H9 (cell line): ENCODE measurements around the gene CUBN. TPM values are rescaled to one million over a fixed set of nuclear protein-coding genes. Genes with fewer than 3 reads are reported as not detected.

Experiments
- DNase-seq: peaks from one replicate; pipeline ENCODE4 v3.0.0-alpha.2; 2017
- H2AFZ ChIP-seq: one replicate; pipeline ENCODE4 v1.6.1; 2013; ENCODE audit warnings: mild to moderate bottlenecking, low read length, control low read depth, moderate library complexity
- H2AK5ac ChIP-seq: 2 replicates; pipeline ENCODE4 v1.6.1; 2013; ENCODE audit warnings: low read length, control low read depth, mixed read lengths; ENCODE audit not compliant: insufficient read length
- H2BK120ac ChIP-seq: one replicate; pipeline ENCODE4 v1.6.1; 2013; ENCODE audit warnings: low read depth, mild to moderate bottlenecking, low read length, control low read depth, inconsistent platforms; ENCODE audit not compliant: poor library complexity, severe bottlenecking
- H2BK12ac ChIP-seq: 2 replicates; pipeline ENCODE4 v1.6.1; 2013; ENCODE audit warnings: low read length, control low read depth, mixed read lengths, low read depth; ENCODE audit not compliant: insufficient read length
- H2BK15ac ChIP-seq: 2 replicates; pipeline ENCODE4 v1.6.1; 2013; ENCODE audit warnings: low read depth, low read length, control low read depth
- H2BK20ac ChIP-seq: one replicate; pipeline ENCODE4 v1.6.1; 2013; ENCODE audit warnings: low read depth, mild to moderate bottlenecking, low read length, control low read depth, inconsistent platforms; ENCODE audit not compliant: poor library complexity, severe bottlenecking
- H2BK5ac ChIP-seq: 2 replicates; pipeline ENCODE4 v1.6.1; 2013; ENCODE audit warnings: low read length, control low read depth, mixed read lengths; ENCODE audit not compliant: insufficient read length
- H3K14ac ChIP-seq: 2 replicates; pipeline ENCODE4 v1.6.1; 2013; ENCODE audit warnings: low read length, control low read depth; ENCODE audit not compliant: insufficient read depth
- H3K18ac ChIP-seq: 2 replicates; pipeline ENCODE4 v1.6.1; 2013; ENCODE audit warnings: low read depth, mild to moderate bottlenecking, mixed read lengths, low read length, control low read depth; ENCODE audit not compliant: insufficient read length
- H3K23ac ChIP-seq: 2 replicates; pipeline ENCODE4 v1.6.1; 2013; ENCODE audit warnings: low read length, control low read depth, mixed read lengths, low read depth; ENCODE audit not compliant: insufficient read length
- H3K23me2 ChIP-seq: 2 replicates; pipeline ENCODE4 v1.6.1; 2013; ENCODE audit warnings: low read depth, mild to moderate bottlenecking, mixed read lengths, low read length, control low read depth; ENCODE audit not compliant: insufficient read length, poor library complexity, severe bottlenecking
- H3K27ac ChIP-seq: 2 replicates; pipeline ENCODE4 v1.5.1; 2013; ENCODE audit warnings: low read length, control low read depth, mixed read lengths, low read depth; ENCODE audit not compliant: insufficient read length
- H3K27me3 ChIP-seq: 2 replicates; pipeline ENCODE4 v1.6.1; 2013; ENCODE audit warnings: low read length, control low read depth, inconsistent platforms; ENCODE audit not compliant: insufficient read depth
- H3K4ac ChIP-seq: 2 replicates; pipeline ENCODE4 v1.6.1; 2013; ENCODE audit warnings: low read depth, mild to moderate bottlenecking, control low read depth, inconsistent platforms, low read length, moderate library complexity
- H3K4me1 ChIP-seq: 2 replicates; pipeline ENCODE4 v1.6.1; 2013; ENCODE audit warnings: low read length, control low read depth, inconsistent platforms; ENCODE audit not compliant: insufficient read depth
- H3K4me2 ChIP-seq: 2 replicates; pipeline ENCODE4 v1.6.1; 2013; ENCODE audit warnings: low read length, control low read depth, mixed read lengths; ENCODE audit not compliant: insufficient read length, insufficient read depth
- H3K56ac ChIP-seq: 2 replicates; pipeline ENCODE4 v1.6.1; 2013; ENCODE audit warnings: low read depth, mild to moderate bottlenecking, mixed read lengths, low read length, control low read depth; ENCODE audit not compliant: insufficient read length
- H3K79me1 ChIP-seq: 2 replicates; pipeline ENCODE4 v1.6.1; 2013; ENCODE audit warnings: low read depth, mild to moderate bottlenecking, moderate library complexity, low read length, control low read depth, inconsistent platforms; ENCODE audit not compliant: insufficient read depth, poor library complexity, severe bottlenecking
- H3K79me2 ChIP-seq: 2 replicates; pipeline ENCODE4 v1.6.1; 2013; ENCODE audit warnings: low read length, control low read depth, inconsistent platforms; ENCODE audit not compliant: insufficient read depth
- H3K9ac ChIP-seq: 2 replicates; pipeline ENCODE4 v1.6.1; 2013; ENCODE audit warnings: low read length, control low read depth, mixed read lengths; ENCODE audit not compliant: insufficient read length; ENCODE audit errors: extremely low read depth
- H3K9me3 ChIP-seq: one replicate; pipeline ENCODE4 v1.6.1; 2013; ENCODE audit warnings: low read depth, low read length, inconsistent platforms; ENCODE audit not compliant: control insufficient read depth
- H3T11ph ChIP-seq: one replicate; pipeline ENCODE4 v1.6.1; 2013; ENCODE audit warnings: mild to moderate bottlenecking, low read length, control low read depth, inconsistent platforms
- H4K20me1 ChIP-seq: one replicate; pipeline ENCODE4 v1.6.1; 2013; ENCODE audit not compliant: control insufficient read depth, insufficient read length, insufficient read depth
- H4K5ac ChIP-seq: 2 replicates; pipeline ENCODE4 v1.6.1; 2013; ENCODE audit warnings: low read depth, mild to moderate bottlenecking, mixed read lengths, low read length, control low read depth; ENCODE audit not compliant: insufficient read length
- H4K8ac ChIP-seq: replicated peaks from 2 replicates; pipeline ENCODE4 v1.6.1; 2013; ENCODE audit warnings: low read length, control low read depth, mixed read lengths, low read depth; ENCODE audit not compliant: insufficient read length
- H4K91ac ChIP-seq: 2 replicates; pipeline ENCODE4 v1.6.1; 2013; ENCODE audit warnings: low read depth, mild to moderate bottlenecking, moderate library complexity, mixed read lengths, low read length, control low read depth; ENCODE audit not compliant: insufficient read length
- H3K27ac Mint-ChIP-seq, 3 experiments: 2 replicates in 2 of 3; 3 replicates in 1 of 3; pipeline ENCODE4 v1.8.0; 2020 to 2021; ENCODE audit warnings: mixed read lengths in 3 of 3, mild to moderate bottlenecking in 1 of 3, moderate library complexity in 1 of 3
- H3K27me3 Mint-ChIP-seq: 2 replicates; pipeline ENCODE4 v1.8.0; 2021; ENCODE audit warnings: low read depth, mild to moderate bottlenecking, moderate library complexity, mixed read lengths
- H3K36me3 Mint-ChIP-seq, 3 experiments: 2 replicates in 2 of 3; 3 replicates in 1 of 3; pipeline ENCODE4 v1.8.0; 2020 to 2021; ENCODE audit warnings: low read depth in 3 of 3, mixed read lengths in 3 of 3; ENCODE audit not compliant: insufficient read depth in 1 of 3
- H3K4me1 Mint-ChIP-seq, 2 experiments: 2 replicates each; pipeline ENCODE4 v1.8.0; 2020; ENCODE audit warnings: mixed read lengths in 2 of 2
- H3K4me3 Mint-ChIP-seq, 2 experiments: 2 replicates in 1 of 2; 3 replicates in 1 of 2; pipeline ENCODE4 v1.8.0; 2020 to 2021; ENCODE audit warnings: mild to moderate bottlenecking in 2 of 2, mixed read lengths in 2 of 2, moderate library complexity in 1 of 2
- H3K9me3 Mint-ChIP-seq, 2 experiments: 2 replicates in 1 of 2; 3 replicates in 1 of 2; pipeline ENCODE4 v1.8.0; 2020; ENCODE audit warnings: mild to moderate bottlenecking in 2 of 2, mixed read lengths in 2 of 2, moderate library complexity in 1 of 2
- WGBS: extraction: QIAGEN DNeasy Blood & Tissue Kit; methylation state at CpG from one replicate; pipeline ENCODE4 v1.1.7; 2013; ENCODE audit warnings: missing lambda C conversion rate, low lambda C conversion rate, mixed read lengths; ENCODE audit not compliant: insufficient read length; ENCODE audit errors: extremely low coverage; 5-methylcytosine and 5-hydroxymethylcytosine counted together
- total RNA-seq: library from RNA; stranded (reverse); gene quantifications from 2 replicates; pipeline ENCODE4 v1.2.1, GENCODE V29; 2021
- TF ChIP-seq, protein P1 (sequence below): fragments of 200-600 bp; sonication (generic); conservative IDR thresholded peaks from 3 replicates; pipeline ENCODE4 v1.8.0; 2021; ENCODE audit warnings: antibody characterized with exemption, mild to moderate bottlenecking

The CUBN gene
- total RNA-seq, 1 experiment from 2014 or later: 0.26 TPM

DNA sequence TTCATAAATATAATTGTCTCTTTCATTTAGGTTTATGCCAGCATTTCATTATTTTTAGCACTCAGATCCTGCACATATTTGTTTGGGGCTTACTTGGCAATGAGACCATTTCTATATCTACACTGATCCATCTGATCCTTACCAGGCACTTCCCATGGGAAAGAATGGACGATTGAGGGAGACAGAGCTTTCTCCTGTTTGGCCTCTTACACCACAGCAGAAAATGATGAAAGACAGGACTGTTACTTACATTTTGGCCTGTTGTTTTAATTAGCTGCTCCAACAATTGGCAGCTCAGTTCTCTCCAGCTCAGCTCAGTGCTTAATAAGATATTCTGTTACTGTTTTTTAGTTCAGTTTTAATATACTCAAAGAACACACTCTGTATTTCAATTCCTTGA, 234.8 kb downstream of the CUBN start:
- no peak overlapping the region for H2BK120ac ChIP-seq
- H4K20me1 ChIP-seq: no peaks in the 10 kb centered on the region
- H2BK20ac ChIP-seq: no peak overlapping the region
- H3K27ac ChIP-seq: no peak overlapping the region
- no peak overlapping the region for H3K9ac ChIP-seq
- DNase-seq: no peak
- no peak overlapping the region for H3K4me2 ChIP-seq
- no CpG with 5 or more reads among the region's 1 CpG for WGBS
- H3K27me3 ChIP-seq: no peaks in the 10 kb centered on the region
- H3K27ac Mint-ChIP-seq: no peak overlapping the region
- no peak overlapping the region for H4K91ac ChIP-seq
- H3K4me1 ChIP-seq: no peaks in the 10 kb centered on the region
- H3K23me2 ChIP-seq: no peaks in the 10 kb centered on the region
- no peaks in the 10 kb centered on the region for H3K79me2 ChIP-seq
- H2BK12ac ChIP-seq: no peak overlapping the region
- H3K4ac ChIP-seq: no peak overlapping the region
- no peak overlapping the region for H3T11ph ChIP-seq
- no peak overlapping the region for H3K4me3 Mint-ChIP-seq
- H2BK5ac ChIP-seq: no peak overlapping the region
- no peaks in the 10 kb centered on the region; the same call in 1 of the 2 replicates for H3K27me3 Mint-ChIP-seq
- TF ChIP-seq, protein P1, sequence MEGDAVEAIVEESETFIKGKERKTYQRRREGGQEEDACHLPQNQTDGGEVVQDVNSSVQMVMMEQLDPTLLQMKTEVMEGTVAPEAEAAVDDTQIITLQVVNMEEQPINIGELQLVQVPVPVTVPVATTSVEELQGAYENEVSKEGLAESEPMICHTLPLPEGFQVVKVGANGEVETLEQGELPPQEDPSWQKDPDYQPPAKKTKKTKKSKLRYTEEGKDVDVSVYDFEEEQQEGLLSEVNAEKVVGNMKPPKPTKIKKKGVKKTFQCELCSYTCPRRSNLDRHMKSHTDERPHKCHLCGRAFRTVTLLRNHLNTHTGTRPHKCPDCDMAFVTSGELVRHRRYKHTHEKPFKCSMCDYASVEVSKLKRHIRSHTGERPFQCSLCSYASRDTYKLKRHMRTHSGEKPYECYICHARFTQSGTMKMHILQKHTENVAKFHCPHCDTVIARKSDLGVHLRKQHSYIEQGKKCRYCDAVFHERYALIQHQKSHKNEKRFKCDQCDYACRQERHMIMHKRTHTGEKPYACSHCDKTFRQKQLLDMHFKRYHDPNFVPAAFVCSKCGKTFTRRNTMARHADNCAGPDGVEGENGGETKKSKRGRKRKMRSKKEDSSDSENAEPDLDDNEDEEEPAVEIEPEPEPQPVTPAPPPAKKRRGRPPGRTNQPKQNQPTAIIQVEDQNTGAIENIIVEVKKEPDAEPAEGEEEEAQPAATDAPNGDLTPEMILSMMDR: no peak
- H2AFZ ChIP-seq: no peak overlapping the region
- H3K79me1 ChIP-seq: no peaks in the 10 kb centered on the region
- no peaks in the 10 kb centered on the region for H3K36me3 Mint-ChIP-seq
- H3K4me1 Mint-ChIP-seq: peaks cover 23 to 25% of the 10 kb centered on the region in 2 experiments
- no peak overlapping the region for H2AK5ac ChIP-seq
- H3K56ac ChIP-seq: no peak overlapping the region
- no peaks in the 10 kb centered on the region for H3K9me3 ChIP-seq
- peaks cover 0 to 2% of the 10 kb centered on the region in 2 experiments; a peak in 1 of 5 replicates for H3K9me3 Mint-ChIP-seq
- no peak overlapping the region for H3K14ac ChIP-seq
- H3K23ac ChIP-seq: no peak overlapping the region
- no peak overlapping the region for H3K18ac ChIP-seq
- no peak overlapping the region for H2BK15ac ChIP-seq
- H4K5ac ChIP-seq: no peak overlapping the region
- no peak overlapping the region for H4K8ac ChIP-seq
